DOHH2 (cell line): ENCODE data around the gene CCBE1.

Experiments used
- CTCF ChIP-seq: fragments of 200-600 bp; sonication (generic); IDR thresholded peaks from one replicate; pipeline ENCODE4 v1.5.1; 2014; ENCODE audit warnings: antibody characterized with exemption, mild to moderate bottlenecking, low read depth, low read length; ENCODE audit not compliant: poor library complexity, severe bottlenecking
- EZH2phosphoT487 ChIP-seq: fragments of 200-600 bp; sonication (generic); IDR thresholded peaks from 2 replicates; pipeline ENCODE4 v1.6.1; 2017; ENCODE audit warnings: borderline replicate concordance, mild to moderate bottlenecking, antibody characterized with exemption, low read length, moderate library complexity, mixed read lengths

GRCh38 chr18:59569390-59569791, 127.8 kb downstream of the CCBE1 start:
- no peak for TF ChIP-seq CTCF
- TF ChIP-seq EZH2phosphoT487: no peak
